ENCODE data around the gene MGAT3.
A peak's percentile ranks its signal among the peaks of the same experiment; 100 is the strongest.

MGAT3 gene

GRCh38 chr22:39486951-39487825 is 30.4 kb downstream of the MGAT3 start:
- no peak for TF ChIP-seq JUND (IDR thresholded peaks at IDR 0.05; ENCODE audit: low read depth)
- DNase-seq (ENCODE audit: low read depth in 1 of 2, low spot score in 1 of 2): no peak
- in situ Hi-C loops (cut with HindIII; ENCODE audit: low pct_unique_long_range_greater_than_20kb, low sequenced_read_pairs): no loop called here

GRCh38 chr22:39487826-39488520 is 31.2 kb downstream of the MGAT3 start:
- TF ChIP-seq JUND (IDR thresholded peaks at IDR 0.05; ENCODE audit: low read depth): no peak
- DNase-seq (ENCODE audit: low read depth in 1 of 2, low spot score in 1 of 2): no peak
- in situ Hi-C loops (cut with HindIII; ENCODE audit: low pct_unique_long_range_greater_than_20kb, low sequenced_read_pairs): no loop called here

GRCh38 chr22:39488563-39489083 is 31.8 kb downstream of the MGAT3 start:
- no peak for TF ChIP-seq JUND (IDR thresholded peaks at IDR 0.05; ENCODE audit: low read depth)
- DNase-seq (ENCODE audit: low read depth in 1 of 2, low spot score in 1 of 2): no peak
- in situ Hi-C loops (cut with HindIII; ENCODE audit: low pct_unique_long_range_greater_than_20kb, low sequenced_read_pairs): no loop called here

DNA sequence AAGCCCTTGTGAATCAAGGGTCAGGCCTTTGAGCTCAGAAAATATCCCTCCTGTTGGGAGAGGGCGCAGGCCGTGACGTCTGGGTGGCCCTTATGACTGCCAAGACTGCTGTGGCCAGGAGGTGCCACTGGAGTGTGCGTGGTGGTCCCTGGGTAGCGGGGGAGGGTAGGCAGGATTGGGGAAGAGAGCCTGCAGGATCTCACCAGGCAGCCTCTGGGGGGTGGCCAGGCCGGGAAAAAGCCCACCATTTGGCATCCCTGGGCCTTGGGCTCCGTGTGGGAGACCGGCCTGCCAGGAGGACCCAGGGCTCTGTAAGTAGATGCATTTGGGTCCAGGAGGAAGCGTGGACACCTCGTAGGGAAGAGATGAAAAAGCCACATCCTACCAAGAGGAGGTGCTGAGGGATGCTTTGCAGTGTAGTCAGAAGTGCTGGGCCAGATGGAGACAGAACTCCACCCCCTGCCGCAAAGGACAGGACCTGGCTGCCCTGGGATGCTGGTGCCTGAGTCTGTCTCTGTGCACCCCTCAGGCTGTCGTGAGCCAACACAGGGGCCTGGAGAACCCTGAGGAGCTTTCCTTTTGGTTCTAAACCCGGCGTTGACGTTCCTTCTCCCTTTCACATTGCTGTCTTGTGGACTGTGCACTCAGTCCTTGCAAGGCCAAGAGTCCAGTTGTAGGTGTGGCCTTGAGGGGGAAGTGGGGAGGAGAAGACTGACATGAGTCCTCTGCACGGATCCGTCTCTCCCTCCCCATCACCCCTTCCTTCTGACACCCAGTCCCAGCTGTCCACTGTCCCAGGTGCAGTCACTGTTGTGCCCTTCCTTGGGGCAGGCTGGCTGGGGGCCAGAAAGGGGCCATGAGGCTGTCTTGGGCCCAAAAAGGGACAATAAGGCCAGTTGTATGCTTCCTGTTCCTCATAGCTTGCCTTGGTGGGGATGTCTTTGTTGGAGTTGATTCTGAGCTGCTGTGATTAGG is 32.6 kb downstream of the MGAT3 start:
- DNase-seq (ENCODE audit: low read depth in 1 of 2, low spot score in 1 of 2): no peak
- in situ Hi-C loops (cut with HindIII; ENCODE audit: low pct_unique_long_range_greater_than_20kb, low sequenced_read_pairs): no loop called here
- TF ChIP-seq JUND (IDR thresholded peaks at IDR 0.05; ENCODE audit: low read depth): no peak

- DNase-seq (ENCODE audit: low read depth in 1 of 2, low spot score in 1 of 2): peak; percentile 85 to 97
- no peak for TF ChIP-seq JUND (IDR thresholded peaks at IDR 0.05; ENCODE audit: low read depth)
- in situ Hi-C loops (cut with HindIII; ENCODE audit: low pct_unique_long_range_greater_than_20kb, low sequenced_read_pairs): no loop called here
Observed at GRCh38 chr22:39490135-39490798, 33.5 kb downstream of the MGAT3 start.

DNA sequence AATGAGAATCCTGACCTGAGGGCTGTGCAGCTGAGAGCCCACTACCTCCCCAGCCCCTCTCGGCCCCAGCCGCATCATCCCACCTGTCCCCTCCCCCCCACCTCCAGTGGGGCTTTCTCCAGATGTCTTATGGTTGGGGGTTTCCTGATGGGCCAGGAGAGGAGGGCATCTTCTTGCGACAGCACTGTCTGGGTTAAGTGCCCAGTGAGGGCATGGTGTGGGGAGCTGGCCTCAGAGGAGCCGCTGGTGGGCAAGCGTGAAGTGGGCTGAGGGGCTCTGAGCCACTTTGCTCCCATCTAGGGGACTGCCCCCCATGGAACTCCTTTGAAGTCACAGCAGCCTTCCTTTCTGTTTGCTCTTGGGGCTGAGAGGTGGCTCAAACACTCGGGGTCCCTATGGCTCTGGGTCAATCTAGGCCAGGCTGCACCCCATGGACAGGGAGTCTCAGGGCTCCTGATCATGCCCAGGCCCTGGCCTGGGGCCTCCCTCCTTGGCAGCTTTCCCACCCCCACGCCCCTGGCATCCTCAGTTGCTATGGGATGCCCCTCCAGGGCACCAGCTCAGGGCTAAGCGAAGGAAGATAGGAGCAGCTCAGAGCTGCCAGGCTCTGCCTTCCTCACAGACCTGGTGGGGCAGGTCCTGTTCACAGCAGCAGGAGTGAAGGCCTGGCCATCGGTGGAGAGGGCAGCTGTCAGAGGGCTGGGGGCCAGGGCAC is 34.3 kb downstream of the MGAT3 start:
- in situ Hi-C loops (cut with HindIII; ENCODE audit: low pct_unique_long_range_greater_than_20kb, low sequenced_read_pairs): no loop called here
- DNase-seq (ENCODE audit: low read depth in 1 of 2, low spot score in 1 of 2): no peak
- TF ChIP-seq JUND (IDR thresholded peaks at IDR 0.05; ENCODE audit: low read depth): no peak

DNA sequence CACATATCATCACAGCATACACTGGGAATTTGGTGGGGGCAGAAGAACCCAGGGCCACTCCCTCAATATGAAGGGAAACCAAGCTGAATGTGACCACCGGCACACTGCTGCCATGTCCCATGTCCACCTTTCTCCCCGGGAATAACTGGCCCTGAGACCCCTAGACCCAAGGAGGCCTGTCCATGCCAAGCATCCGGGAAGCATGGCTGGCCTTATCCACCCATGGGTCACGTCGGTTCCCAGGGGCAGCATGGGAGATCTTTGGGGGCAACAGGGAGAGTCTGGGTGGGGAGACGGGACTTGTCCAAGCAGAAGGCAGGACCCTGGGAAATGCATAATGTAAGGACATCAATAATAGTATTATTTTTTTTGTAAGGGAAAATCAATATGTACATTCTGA is 34.9 kb downstream of the MGAT3 start:
- in situ Hi-C loops (cut with HindIII; ENCODE audit: low pct_unique_long_range_greater_than_20kb, low sequenced_read_pairs): no loop called here
- DNase-seq (ENCODE audit: low read depth in 1 of 2, low spot score in 1 of 2): no peak
- no peak for TF ChIP-seq JUND (IDR thresholded peaks at IDR 0.05; ENCODE audit: low read depth)

DNA sequence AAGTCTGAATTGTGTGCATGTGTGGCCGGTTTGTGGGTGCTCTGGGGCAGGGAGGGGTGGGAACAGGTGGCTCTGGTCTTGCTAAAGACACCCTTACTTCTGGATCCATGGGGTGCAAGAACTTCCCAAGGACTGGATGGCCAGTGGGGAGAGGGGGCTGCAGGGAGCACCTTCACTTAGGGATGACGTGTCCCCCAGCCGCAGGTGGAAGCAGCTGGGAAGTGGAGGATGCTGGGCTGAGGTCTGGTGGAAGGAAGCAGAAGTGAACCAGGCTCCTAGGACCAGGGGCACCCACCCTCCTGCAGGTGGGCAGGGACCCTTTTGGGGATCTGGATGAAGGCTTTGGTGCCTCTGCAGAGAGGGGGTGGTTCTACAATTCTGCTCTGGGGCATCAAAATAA is 35.4 kb downstream of the MGAT3 start:
- no peak for DNase-seq (ENCODE audit: low read depth in 1 of 2, low spot score in 1 of 2)
- in situ Hi-C loops (cut with HindIII; ENCODE audit: low pct_unique_long_range_greater_than_20kb, low sequenced_read_pairs): no loop called here

GRCh38 chr22:39493759-39494158 is 36.9 kb downstream of the MGAT3 start:
- no peak for DNase-seq (ENCODE audit: low read depth in 1 of 2, low spot score in 1 of 2)
- TF ChIP-seq JUND (IDR thresholded peaks at IDR 0.05; ENCODE audit: low read depth): no peak
- in situ Hi-C loops (cut with HindIII; ENCODE audit: low pct_unique_long_range_greater_than_20kb, low sequenced_read_pairs): no loop called here

More for the DNA sequence above, 35.4 kb downstream of the MGAT3 start:
- no peak for TF ChIP-seq JUND (IDR thresholded peaks at IDR 0.05; ENCODE audit: low read depth)

- TF ChIP-seq JUND (IDR thresholded peaks at IDR 0.05; ENCODE audit: low read depth): no peak
- in situ Hi-C loops (cut with HindIII; ENCODE audit: low pct_unique_long_range_greater_than_20kb, low sequenced_read_pairs): no loop called here
- DNase-seq (ENCODE audit: low read depth in 1 of 2, low spot score in 1 of 2): no peak
Observed at GRCh38 chr22:39494471-39495120, 37.8 kb downstream of the MGAT3 start.

Measured in T47D (cell line).